Panc1 (cell line): ENCODE data around the gene HTATSF1. TPM values are rescaled to one million over a fixed set of nuclear protein-coding genes. Genes with fewer than 3 reads are reported as not detected.

Experiments used
- ATAC-seq: fragments of 200-7000 bp; cut with Tn5 transposase; 2 replicates; pipeline ENCODE4 v1.9.1; 2020; ENCODE audit warnings: mild to moderate bottlenecking, moderate library complexity
- BruUV-seq: library from RNA; stranded (reverse); fragments of 400-500 nt; replicated peaks from 2 replicates; lab custom pipeline; 2021; lab: Mats Ljungman, UMichigan
- CTCF ChIA-PET: fragments of 300-600 bp; sonication (Branson Sonifier 250); formaldehyde crosslinking; loops from one replicate; lab custom pipeline; 2022; ENCODE audit warnings: antibody characterized with exemption; lab: Charles Lee
- POLR2A ChIA-PET: fragments of 300-600 bp; sonication (Branson Sonifier 250); formaldehyde crosslinking; loops from one replicate; lab custom pipeline; 2022; ENCODE audit warnings: antibody characterized with exemption; lab: Charles Lee
- DNase-seq: peaks from one replicate; pipeline ENCODE4 v3.0.0-alpha.2; 2010; ENCODE audit warnings: low read depth, low spot score
- H3K27ac ChIP-seq: 2 replicates; pipeline ENCODE4 v1.5.1; 2011; ENCODE audit warnings: mild to moderate bottlenecking, low read length, inconsistent platforms
- H3K27me3 ChIP-seq: fragments of 200-500 bp; sonication (Bioruptor generic); 2 replicates; pipeline ENCODE4 v1.6.0; 2014; ENCODE audit warnings: low read length, inconsistent platforms; ENCODE audit not compliant: control insufficient read depth, insufficient read depth
- H3K36me3 ChIP-seq: fragments of 200-500 bp; sonication (Bioruptor generic); 2 replicates; pipeline ENCODE4 v1.5.1; 2014; ENCODE audit warnings: inconsistent platforms, mild to moderate bottlenecking, low read length, moderate library complexity; ENCODE audit not compliant: control insufficient read depth, insufficient read depth
- H3K4me1 ChIP-seq: 2 replicates; pipeline ENCODE4 v1.5.1; 2011; ENCODE audit warnings: inconsistent platforms, mild to moderate bottlenecking, low read length, moderate library complexity; ENCODE audit not compliant: control insufficient read depth, insufficient read depth
- H3K4me3 ChIP-seq, 2 experiments: 2 replicates each; pipeline ENCODE4 v1.5.1; 2011 to 2012; ENCODE audit warnings: low read depth in 2 of 2, low read length in 2 of 2, mild to moderate bottlenecking in 2 of 2, inconsistent platforms in 1 of 2, moderate library complexity in 1 of 2
- H3K9me3 ChIP-seq: fragments of 200-500 bp; sonication (Bioruptor generic); 2 replicates; pipeline ENCODE4 v1.5.1; 2014; ENCODE audit warnings: low read depth, mild to moderate bottlenecking, inconsistent platforms, low read length, moderate library complexity; ENCODE audit not compliant: control insufficient read depth, insufficient read depth
- POLR2AphosphoS5 ChIP-seq: IDR thresholded peaks from 2 replicates; pipeline ENCODE4 v1.6.1; 2012; ENCODE audit warnings: mild to moderate bottlenecking, low read depth, low read length, moderate library complexity
- SIN3A ChIP-seq: IDR thresholded peaks from 2 replicates; pipeline ENCODE4 v1.6.1; 2012; ENCODE audit warnings: low read depth, mild to moderate bottlenecking, low read length, moderate library complexity, borderline replicate concordance; ENCODE audit not compliant: insufficient read depth
- TCF7L2 ChIP-seq: IDR thresholded peaks from 2 replicates; pipeline ENCODE4 v1.6.1; 2011; ENCODE audit warnings: mild to moderate bottlenecking, low read depth, low read length, inconsistent platforms
- in situ Hi-C: cut with HindIII; loops from 2 replicates; pipeline ENCODE4 v1.10.0; 2016; ENCODE audit warnings: low sequenced_read_pairs, low pct_unique_long_range_greater_than_20kb
- intact Hi-C: fragments of 100-400 bp; cut with micrococcal nuclease; formaldehyde crosslinking; loops from one replicate; pipeline ENCODE4 v1.10.0; 2022; ENCODE audit not compliant: unreplicated experiment
- total RNA-seq: library from RNA; stranded (reverse); gene quantifications from one replicate; pipeline ENCODE4 v1.2.1, GENCODE V29; 2021; ENCODE audit not compliant: unreplicated experiment
- TF ChIP-seq, protein P1 (sequence below): fragments of 450-650 bp; IDR thresholded peaks from 2 replicates; pipeline ENCODE4 v1.5.1; 2017; ENCODE audit warnings: mild to moderate bottlenecking
- TF ChIP-seq, protein P2 (sequence below), 2 experiments: IDR thresholded peaks; 2 replicates each; pipeline ENCODE4 v1.6.1; 2011 to 2012; ENCODE audit warnings: low read depth in 2 of 2, control low read depth in 1 of 2, low read length in 1 of 2, mild to moderate bottlenecking in 1 of 2, moderate library complexity in 1 of 2; ENCODE audit not compliant: insufficient read depth in 1 of 2

HTATSF1 gene
- total RNA-seq, 1 experiment from 2014 or later: 76.0 TPM

DNA sequence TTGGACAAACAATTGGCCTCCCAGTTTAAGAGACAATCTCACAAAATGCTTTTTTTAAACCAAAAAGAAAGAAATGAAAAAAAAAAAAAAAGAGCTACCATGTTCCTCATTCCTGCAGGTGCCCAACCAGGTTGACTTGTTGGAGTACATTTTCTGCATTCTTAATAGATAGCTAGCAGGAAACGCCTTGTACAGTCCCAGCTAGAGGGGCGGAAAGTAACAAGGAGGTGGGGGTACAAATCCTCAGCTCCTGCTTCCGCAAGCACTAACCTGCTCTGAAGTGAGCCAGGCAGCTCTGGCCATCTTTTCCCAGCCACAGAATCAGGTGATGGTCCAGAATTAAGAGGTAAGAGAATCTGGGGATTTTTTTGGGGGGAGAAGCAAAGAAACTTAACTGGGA is 34.6 kb downstream of the HTATSF1 start, which contains the start of gene VGLL1:
Gene VGLL1 (plus strand): TSS at position 265 of the 400 bp plus-strand sequence. CDS start 3,806 bp downstream, outside the sequence.
- ATAC-seq (no peak), DNase-seq (no peak)
- ChIA-PET CTCF (no interaction called here), POLR2A (interaction anchor here (0.7 to 0.9 kb wide), 2 partner anchors 349 to 351 kb away, joined by 3 to 7 read pairs; partner anchors contain the start of gene RBMX)
- Histone ChIP-seq H3K27ac (no peak within 1 kb of the TSS), H3K9me3 (no peaks in the 10 kb centered on the region), H3K4me3 (no peak within 1 kb of the TSS), H3K4me1 (no peaks in the 10 kb centered on the region), H3K36me3 (no peaks in the 10 kb centered on the region), H3K27me3 (no peaks in the 10 kb centered on the region)
- BruUV-seq: no TSS peak
- intact Hi-C loops: no loop called here
- TF ChIP-seq, protein P1, sequence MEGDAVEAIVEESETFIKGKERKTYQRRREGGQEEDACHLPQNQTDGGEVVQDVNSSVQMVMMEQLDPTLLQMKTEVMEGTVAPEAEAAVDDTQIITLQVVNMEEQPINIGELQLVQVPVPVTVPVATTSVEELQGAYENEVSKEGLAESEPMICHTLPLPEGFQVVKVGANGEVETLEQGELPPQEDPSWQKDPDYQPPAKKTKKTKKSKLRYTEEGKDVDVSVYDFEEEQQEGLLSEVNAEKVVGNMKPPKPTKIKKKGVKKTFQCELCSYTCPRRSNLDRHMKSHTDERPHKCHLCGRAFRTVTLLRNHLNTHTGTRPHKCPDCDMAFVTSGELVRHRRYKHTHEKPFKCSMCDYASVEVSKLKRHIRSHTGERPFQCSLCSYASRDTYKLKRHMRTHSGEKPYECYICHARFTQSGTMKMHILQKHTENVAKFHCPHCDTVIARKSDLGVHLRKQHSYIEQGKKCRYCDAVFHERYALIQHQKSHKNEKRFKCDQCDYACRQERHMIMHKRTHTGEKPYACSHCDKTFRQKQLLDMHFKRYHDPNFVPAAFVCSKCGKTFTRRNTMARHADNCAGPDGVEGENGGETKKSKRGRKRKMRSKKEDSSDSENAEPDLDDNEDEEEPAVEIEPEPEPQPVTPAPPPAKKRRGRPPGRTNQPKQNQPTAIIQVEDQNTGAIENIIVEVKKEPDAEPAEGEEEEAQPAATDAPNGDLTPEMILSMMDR: no peak
- TF ChIP-seq POLR2AphosphoS5: no peak
- no peak for TF ChIP-seq SIN3A
- TF ChIP-seq, protein P2, sequence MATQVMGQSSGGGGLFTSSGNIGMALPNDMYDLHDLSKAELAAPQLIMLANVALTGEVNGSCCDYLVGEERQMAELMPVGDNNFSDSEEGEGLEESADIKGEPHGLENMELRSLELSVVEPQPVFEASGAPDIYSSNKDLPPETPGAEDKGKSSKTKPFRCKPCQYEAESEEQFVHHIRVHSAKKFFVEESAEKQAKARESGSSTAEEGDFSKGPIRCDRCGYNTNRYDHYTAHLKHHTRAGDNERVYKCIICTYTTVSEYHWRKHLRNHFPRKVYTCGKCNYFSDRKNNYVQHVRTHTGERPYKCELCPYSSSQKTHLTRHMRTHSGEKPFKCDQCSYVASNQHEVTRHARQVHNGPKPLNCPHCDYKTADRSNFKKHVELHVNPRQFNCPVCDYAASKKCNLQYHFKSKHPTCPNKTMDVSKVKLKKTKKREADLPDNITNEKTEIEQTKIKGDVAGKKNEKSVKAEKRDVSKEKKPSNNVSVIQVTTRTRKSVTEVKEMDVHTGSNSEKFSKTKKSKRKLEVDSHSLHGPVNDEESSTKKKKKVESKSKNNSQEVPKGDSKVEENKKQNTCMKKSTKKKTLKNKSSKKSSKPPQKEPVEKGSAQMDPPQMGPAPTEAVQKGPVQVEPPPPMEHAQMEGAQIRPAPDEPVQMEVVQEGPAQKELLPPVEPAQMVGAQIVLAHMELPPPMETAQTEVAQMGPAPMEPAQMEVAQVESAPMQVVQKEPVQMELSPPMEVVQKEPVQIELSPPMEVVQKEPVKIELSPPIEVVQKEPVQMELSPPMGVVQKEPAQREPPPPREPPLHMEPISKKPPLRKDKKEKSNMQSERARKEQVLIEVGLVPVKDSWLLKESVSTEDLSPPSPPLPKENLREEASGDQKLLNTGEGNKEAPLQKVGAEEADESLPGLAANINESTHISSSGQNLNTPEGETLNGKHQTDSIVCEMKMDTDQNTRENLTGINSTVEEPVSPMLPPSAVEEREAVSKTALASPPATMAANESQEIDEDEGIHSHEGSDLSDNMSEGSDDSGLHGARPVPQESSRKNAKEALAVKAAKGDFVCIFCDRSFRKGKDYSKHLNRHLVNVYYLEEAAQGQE (IDR thresholded peaks at IDR 0.05; ENCODE audit: insufficient read depth in 1 of 2, low read depth in 2 of 2, low read length in 1 of 2): no peak
- TF ChIP-seq TCF7L2: no peak
- in situ Hi-C loops: no loop called here

DNA sequence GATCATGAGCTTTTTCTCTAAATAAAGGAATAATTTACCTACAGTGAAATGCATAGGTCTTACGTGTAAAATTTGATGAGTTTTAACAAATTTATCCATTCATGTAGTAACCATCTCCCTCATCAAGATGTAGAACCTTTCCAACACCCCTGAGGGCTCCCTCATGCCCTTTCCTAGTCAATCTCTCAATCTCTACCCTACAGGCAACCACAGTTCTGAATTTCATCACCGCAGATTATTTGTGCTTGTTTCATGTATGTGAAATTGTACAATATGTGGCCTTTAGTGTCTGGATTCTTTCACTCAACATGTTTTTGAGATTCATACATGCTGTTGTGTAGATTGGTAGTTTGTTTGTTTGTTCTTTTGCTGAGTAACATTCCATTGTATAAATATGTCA is 36.7 kb downstream of the HTATSF1 start:
- no peak for ATAC-seq
- H3K4me1 ChIP-seq: no peaks in the 10 kb centered on the region
- ChIA-PET CTCF (no interaction called here), POLR2A (no interaction called here)
- in situ Hi-C loops (no loop called here), intact Hi-C loops (no loop called here)
- BruUV-seq: no TSS peak
- no peak for DNase-seq
- no peaks in the 10 kb centered on the region for H3K9me3 ChIP-seq
- TF ChIP-seq, protein P2 (IDR thresholded peaks at IDR 0.05; ENCODE audit: insufficient read depth in 1 of 2, low read depth in 2 of 2, low read length in 1 of 2): no peak
- no peak for TF ChIP-seq POLR2AphosphoS5
- H3K27ac ChIP-seq: no peak overlapping the region
- H3K4me3 ChIP-seq: no peak overlapping the region
- no peaks in the 10 kb centered on the region for H3K36me3 ChIP-seq
- no peaks in the 10 kb centered on the region; the same call in 1 of the 2 replicates for H3K27me3 ChIP-seq
